Measurements from ENCODE around the gene CCDC171. TPM values are rescaled to one million over a fixed set of nuclear protein-coding genes. Genes with fewer than 3 reads are reported as not detected.

CCDC171 gene
- total RNA-seq, 1 donor from 2014 or later: 1.7 TPM

DNA sequence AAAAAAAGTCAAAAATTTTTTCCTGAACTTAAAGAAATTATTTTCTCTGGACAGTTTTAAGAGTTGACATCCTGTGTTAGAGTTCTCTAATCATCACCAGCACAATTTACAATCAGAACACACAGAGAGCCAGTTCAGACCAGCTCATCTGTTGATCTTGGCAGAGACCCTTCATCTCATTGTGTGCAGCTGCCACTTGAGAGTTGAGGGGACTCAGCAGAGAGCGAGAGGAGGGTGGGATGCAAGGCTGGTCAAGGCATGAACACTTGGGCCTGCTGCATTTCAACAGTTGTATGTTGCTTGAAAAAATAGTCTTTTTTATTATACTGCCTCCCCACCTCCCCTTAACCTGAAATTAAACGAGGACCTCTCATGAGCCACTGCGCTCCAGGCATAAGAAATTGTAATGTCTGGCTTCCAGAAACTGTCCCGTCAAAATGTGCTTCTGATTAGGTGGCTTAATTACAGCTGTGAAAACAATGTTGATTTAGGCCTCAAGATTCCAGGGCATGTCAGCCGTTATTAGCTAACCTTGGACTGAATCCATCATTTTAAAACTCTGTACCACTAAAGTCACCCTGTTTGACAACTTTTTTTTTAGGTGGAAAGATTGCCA lies 383.6 kb downstream of the CCDC171 start:
- peak; percentile 28 for DNase-seq
- intact Hi-C loops (cut with micrococcal nuclease): no loop called here
- ATAC-seq: peak; percentile 98

DNA sequence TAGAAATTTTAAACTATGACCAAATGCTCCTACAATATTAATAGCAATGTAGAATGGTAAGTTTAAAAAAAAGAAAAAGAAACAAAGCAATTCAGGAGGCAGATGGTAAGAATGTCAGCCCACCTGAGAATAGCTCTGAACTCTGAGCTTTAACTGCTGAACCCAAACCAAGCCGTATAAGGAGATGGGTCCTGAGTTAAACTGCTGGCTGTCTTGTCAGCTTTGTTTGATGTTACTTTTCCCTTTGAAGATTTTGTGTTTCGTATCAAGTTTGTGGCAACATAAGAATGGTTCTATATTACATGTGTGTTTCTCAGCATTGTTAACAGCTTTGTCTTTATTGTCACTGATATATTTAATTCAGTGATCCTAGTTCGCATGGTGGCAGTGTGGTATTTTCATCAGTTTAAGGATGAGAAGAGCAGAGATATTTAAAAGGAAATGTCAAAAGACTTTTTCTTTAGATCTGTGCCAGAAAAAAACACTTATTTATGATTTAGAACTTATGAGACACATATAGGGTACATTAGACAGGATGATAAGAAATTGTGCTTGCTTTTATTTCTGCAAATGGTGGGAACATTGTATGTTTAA lies 390.1 kb downstream of the CCDC171 start:
- ATAC-seq (no peak), DNase-seq (no peak)
- intact Hi-C loops (cut with micrococcal nuclease): no loop called here

- intact Hi-C loops (cut with micrococcal nuclease): no loop called here
- ATAC-seq (no peak), DNase-seq (no peak)
These were observed 391.5 kb downstream of the CCDC171 start for GRCh38 chr9:15944341-15944740.

- ATAC-seq (no peak), DNase-seq (no peak)
- intact Hi-C loops (cut with micrococcal nuclease): no loop called here
These were observed 406.8 kb downstream of the CCDC171 start for GRCh38 chr9:15959663-15960062.

- DNase-seq (no peak), ATAC-seq (no peak)
- intact Hi-C loops (cut with micrococcal nuclease): no loop called here
These were observed 408.4 kb downstream of the CCDC171 start for GRCh38 chr9:15961217-15961616.

DNA sequence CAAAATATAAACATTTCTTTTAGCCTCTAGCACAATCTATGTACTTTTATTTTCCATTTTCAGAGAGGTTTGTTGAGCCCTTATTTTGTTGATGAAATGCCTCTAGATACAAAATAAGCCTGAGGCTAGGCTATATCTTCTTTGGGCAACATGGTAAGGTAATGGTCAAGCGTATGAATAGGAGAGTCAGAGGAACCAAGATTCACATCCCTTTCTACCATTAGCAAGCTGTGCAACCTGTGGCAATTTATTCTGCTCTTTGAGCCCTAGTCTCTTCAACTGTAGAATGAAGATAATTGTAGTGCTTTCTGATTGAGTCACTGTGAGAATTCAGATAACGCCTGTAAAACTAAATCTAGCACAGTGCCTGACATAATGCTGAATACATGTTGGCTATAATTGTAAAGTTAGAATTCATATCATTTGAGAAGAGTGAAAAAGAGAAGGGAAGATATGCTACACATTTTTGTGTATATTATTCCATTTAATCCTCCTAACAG lies 412.5 kb downstream of the CCDC171 start:
- intact Hi-C loops (cut with micrococcal nuclease): no loop called here
- no peak for DNase-seq
- ATAC-seq: no peak

- intact Hi-C loops (cut with micrococcal nuclease): no loop called here
- ATAC-seq (no peak), DNase-seq (no peak)
These were observed 413.6 kb downstream of the CCDC171 start for GRCh38 chr9:15966471-15966870.

GRCh38 chr9:15967068-15967467 lies 414.2 kb downstream of the CCDC171 start:
- ATAC-seq: no peak
- intact Hi-C loops (cut with micrococcal nuclease): no loop called here
- no peak for DNase-seq

DNA sequence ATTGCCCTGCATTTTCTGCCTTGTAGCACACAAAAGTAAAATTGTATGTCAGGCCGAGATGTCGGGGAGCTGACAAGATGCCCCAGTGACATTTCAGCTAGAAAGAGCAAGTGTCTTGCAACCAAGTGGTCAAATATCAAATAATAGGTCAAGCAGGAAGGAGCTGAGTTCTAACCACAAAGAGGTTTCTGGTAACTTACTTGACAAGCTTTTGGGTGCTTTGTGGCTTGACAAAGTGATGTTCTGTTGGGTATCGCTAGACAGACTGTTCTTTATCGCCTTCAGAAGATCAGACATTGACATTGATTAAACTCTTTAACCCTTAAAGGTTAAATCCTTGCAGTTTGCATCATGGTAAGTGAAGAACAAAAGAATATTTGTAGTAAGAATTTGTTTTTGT lies 419.9 kb downstream of the CCDC171 start:
- intact Hi-C loops (cut with micrococcal nuclease): loop anchor here (5.0 kb wide), 1 partner anchor 245 kb away; no protein-coding TSS in a partner anchor
- DNase-seq: no peak
- no peak for ATAC-seq

DNA sequence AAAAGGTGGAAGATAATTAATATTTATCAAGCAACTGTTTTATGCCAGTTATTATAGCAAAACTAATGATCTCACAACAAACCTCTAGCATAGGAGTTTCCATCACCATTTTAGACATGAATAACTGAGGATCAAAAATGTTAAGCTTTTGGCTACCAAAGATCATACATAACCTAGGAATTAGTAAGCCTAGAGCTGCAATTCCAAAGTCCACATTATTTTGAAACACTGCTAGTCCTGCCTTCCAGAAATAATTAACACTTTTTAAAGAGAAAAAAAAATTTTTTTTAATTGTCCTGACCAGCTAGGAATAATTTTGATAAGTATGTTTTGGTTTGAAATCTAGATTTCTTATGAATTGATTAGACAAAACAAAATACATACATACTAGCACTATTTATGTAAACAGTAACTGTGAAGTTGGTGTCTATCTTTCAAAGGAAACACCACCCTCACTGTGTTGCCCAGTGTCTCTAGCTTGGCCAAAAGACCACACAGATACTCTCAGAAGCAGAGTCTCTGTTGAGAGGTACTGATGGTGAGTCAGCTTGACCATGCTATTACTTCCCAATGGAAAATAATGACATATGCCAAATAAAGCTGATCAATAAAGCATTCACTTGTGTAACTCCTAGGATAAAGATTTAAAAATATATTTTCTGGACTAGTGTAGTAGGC lies 422.4 kb downstream of the CCDC171 start:
- intact Hi-C loops (cut with micrococcal nuclease): no loop called here
- ATAC-seq: no peak
- no peak for DNase-seq

GRCh38 chr9:15977438-15977837 lies 424.6 kb downstream of the CCDC171 start:
- no peak for DNase-seq
- intact Hi-C loops (cut with micrococcal nuclease): no loop called here
- ATAC-seq: no peak

DNA sequence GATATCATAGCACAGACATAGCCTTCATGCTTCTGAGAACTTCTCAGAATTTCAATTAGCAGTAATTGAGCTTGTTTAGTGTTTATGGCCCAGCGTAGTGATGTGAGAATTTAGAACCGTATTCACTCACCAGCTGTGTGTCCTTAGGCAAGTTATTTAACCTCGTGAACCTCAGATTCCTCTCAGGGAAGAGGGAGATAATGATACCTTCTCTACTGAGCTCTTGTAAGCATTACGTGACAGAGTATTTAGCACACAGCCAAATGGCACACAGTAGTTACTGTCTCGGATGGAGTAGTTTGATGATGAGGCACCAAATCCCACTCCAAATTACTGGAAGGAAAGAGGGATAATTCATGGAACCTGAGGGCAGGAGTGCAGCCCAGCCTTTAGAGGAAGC lies 429.3 kb downstream of the CCDC171 start:
- no peak for DNase-seq
- intact Hi-C loops (cut with micrococcal nuclease): no loop called here
- no peak for ATAC-seq

DNA sequence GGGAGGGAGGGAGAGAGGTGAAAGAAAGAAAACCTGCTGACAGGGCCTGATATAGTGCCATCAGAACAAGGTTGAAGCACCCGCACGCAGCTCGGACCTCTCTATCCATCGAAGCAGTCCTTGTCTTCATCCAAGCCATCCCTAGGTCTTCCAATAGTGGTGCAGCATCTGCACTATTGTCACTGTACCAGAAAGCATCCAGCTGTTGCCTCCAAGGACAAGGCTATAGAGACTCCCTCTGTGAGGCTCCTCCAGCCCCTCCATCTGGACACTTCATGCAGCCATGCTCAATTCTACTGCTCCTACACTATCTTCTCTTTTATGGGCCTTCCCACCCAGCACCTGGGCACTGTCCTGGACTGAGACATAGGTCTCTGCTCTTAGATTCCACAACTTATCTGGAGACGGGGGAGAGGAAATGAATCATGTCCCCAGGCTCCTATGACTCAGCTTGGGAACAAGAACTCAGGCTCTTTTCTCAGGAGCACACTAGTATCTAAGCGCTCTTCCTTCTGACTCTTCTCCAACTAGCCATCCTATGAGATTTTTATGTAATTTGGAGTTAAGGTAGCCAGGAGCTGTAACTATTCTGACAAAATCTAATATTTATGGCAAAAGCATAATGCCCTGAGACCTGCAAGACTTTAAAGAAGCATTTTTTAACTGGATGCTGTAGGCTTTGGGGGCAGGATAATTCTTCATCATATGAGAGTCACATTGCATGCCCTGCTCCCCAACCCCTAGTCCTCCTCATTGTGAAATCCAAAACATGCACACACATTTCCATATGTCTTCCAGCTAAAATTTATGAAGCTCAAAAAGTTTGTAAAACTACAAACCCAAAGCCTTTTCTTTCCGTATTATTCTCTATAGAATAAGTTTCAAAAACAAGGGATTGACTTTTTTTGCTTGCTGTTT lies 446.8 kb downstream of the CCDC171 start:
- DNase-seq: peak; percentile 24
- ATAC-seq: peak; percentile 94
- intact Hi-C loops (cut with micrococcal nuclease): no loop called here

DNA sequence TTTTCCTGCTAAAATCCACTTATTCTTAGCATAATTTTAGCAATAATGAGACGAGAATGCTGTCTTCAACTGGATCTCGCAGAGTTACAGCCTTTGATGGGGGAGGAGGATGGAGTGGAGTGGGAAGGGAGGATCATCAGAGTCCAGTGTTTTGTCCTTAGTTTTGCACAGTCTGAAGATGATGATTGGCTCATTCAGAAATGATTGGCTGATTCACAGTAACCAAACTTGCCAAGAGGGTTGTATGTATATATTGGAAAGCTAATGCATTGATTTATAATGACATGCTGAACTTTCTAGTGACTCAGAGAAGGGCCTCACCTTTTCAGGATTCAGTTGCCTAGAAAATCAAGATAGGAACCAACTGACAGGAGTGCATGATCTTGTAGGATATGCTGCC lies 448.0 kb downstream of the CCDC171 start:
- intact Hi-C loops (cut with micrococcal nuclease): no loop called here
- no peak for DNase-seq
- ATAC-seq: no peak

GRCh38 chr9:16001856-16002255 lies 449.0 kb downstream of the CCDC171 start:
- ATAC-seq: no peak
- intact Hi-C loops (cut with micrococcal nuclease): no loop called here
- no peak for DNase-seq

GRCh38 chr9:16002816-16003215 lies 450.0 kb downstream of the CCDC171 start:
- no peak for ATAC-seq
- DNase-seq: no peak
- intact Hi-C loops (cut with micrococcal nuclease): no loop called here

DNA sequence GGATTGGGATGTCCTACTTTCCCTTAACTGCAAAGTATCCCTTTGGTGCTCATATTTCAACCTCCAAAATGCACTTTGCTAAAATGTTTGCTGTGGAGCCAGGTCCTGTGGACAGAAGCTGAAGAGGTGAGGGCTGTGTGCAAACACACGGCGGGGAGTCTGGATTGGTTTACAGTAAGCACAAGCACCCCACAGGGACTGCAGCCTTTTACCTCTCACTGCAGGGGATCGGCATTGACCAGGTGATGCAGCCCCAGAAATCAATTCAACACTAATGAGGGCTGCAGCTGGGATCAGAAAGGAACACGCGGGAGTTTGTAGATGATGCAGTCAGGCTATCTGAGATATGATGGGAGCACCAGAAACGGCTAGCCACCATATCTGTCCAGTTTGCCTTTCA lies 450.9 kb downstream of the CCDC171 start:
- ATAC-seq (no peak), DNase-seq (no peak)
- intact Hi-C loops (cut with micrococcal nuclease): no loop called here

GRCh38 chr9:16004613-16005012 lies 451.8 kb downstream of the CCDC171 start:
- DNase-seq (no peak), ATAC-seq (no peak)
- intact Hi-C loops (cut with micrococcal nuclease): no loop called here

GRCh38 chr9:16010221-16010620 lies 457.4 kb downstream of the CCDC171 start:
- ATAC-seq: no peak
- no peak for DNase-seq
- intact Hi-C loops (cut with micrococcal nuclease): no loop called here

DNA sequence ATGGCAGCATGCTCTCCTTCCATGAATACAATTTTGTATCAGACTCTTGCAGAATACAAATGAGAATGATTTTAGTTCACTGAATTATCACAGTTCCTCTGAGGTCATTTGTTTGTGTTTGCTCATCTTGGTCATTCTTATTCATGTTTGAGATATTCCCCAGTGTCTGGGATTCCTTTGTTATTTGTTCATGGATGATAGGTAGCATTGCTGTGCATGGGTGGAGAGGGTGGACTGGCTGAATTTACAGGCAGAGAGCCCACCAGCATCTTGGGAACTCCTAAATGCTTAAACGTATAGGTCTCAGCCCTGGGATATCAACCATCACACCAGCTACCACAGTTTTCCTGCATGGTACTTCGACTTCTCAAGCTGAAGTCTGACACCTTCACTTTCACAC lies 459.8 kb downstream of the CCDC171 start:
- ATAC-seq: no peak
- DNase-seq: no peak
- intact Hi-C loops (cut with micrococcal nuclease): no loop called here

All from left ventricle myocardium superior (tissue), 1 donor.